H1 (cell line): Measurements from ENCODE around the gene LDHAL6A. TPM values are rescaled to one million over a fixed set of nuclear protein-coding genes. Genes with fewer than 3 reads are reported as not detected.

Experiments used
- CTCF ChIA-PET: fragments of 300-600 bp; sonication (Branson Sonifier 250); formaldehyde crosslinking; loops from one replicate; lab custom pipeline; 2021; ENCODE audit not compliant: partially characterized antibody; lab: Charles Lee
- POLR2A ChIA-PET: fragments of 300-600 bp; sonication (Branson Sonifier 250); formaldehyde crosslinking; loops from one replicate; lab custom pipeline; 2021; ENCODE audit warnings: inconsistent platforms; ENCODE audit not compliant: partially characterized antibody; lab: Charles Lee
- DNase-seq, 2 experiments: peaks; one replicate each; pipeline versions ENCODE4 v3.0.0 to v3.0.0-alpha.2; 2010 to 2022; ENCODE audit warnings: low spot score in 2 of 2, low read depth in 1 of 2, mixed read lengths in 1 of 2
- FAIRE-seq: peaks from 2 replicates; lab custom pipeline; 2011; peaks lifted over from hg19 to GRCh38; lab: Jason Lieb, UNC
- H2AFZ ChIP-seq: 2 replicates; pipeline ENCODE4 v1.8.1; 2012; ENCODE audit warnings: low read length, inconsistent platforms
- H2AK5ac ChIP-seq: 2 replicates; pipeline ENCODE4 v1.6.1; 2013; ENCODE audit warnings: low read depth, low read length
- H2BK120ac ChIP-seq: replicated peaks from 2 replicates; pipeline ENCODE3; 2013; ENCODE audit warnings: low read depth, low read length, inconsistent platforms
- H2BK12ac ChIP-seq: 2 replicates; pipeline ENCODE4 v1.6.1; 2013; ENCODE audit warnings: low read depth, low read length
- H2BK15ac ChIP-seq: 2 replicates; pipeline ENCODE4 v1.6.1; 2013; ENCODE audit warnings: low read length
- H2BK20ac ChIP-seq: 2 replicates; pipeline ENCODE4 v1.6.1; 2013; ENCODE audit warnings: low read length
- H2BK5ac ChIP-seq: 2 replicates; pipeline ENCODE4 v1.6.1; 2013; ENCODE audit warnings: low read depth, low read length
- H3K14ac ChIP-seq: 2 replicates; pipeline ENCODE4 v1.6.1; 2013; ENCODE audit warnings: inconsistent platforms; ENCODE audit not compliant: insufficient read length
- H3K18ac ChIP-seq: 2 replicates; pipeline ENCODE4 v1.6.1; 2013; ENCODE audit warnings: low read length; ENCODE audit errors: extremely low read depth
- H3K23ac ChIP-seq: 2 replicates; pipeline ENCODE4 v1.6.1; 2013; ENCODE audit warnings: inconsistent platforms; ENCODE audit not compliant: insufficient read length
- H3K23me2 ChIP-seq: 2 replicates; pipeline ENCODE4 v1.6.1; 2013; ENCODE audit warnings: low read depth, low read length
- H3K27ac ChIP-seq: 2 replicates; pipeline ENCODE4 v1.6.1; 2011; ENCODE audit warnings: low read depth, low read length, inconsistent platforms
- H3K27me3 ChIP-seq, 4 experiments: replicated peaks in 1 of 4; 1 replicate in 1 of 4; 2 replicates in 3 of 4; pipeline versions ENCODE4 v1.6.1 to v1.8.1; 2011 to 2013; ENCODE audit warnings: low read length in 3 of 4, mild to moderate bottlenecking in 3 of 4, inconsistent platforms in 2 of 4, mixed read lengths in 2 of 4, moderate library complexity in 1 of 4; ENCODE audit not compliant: control insufficient read depth in 3 of 4, insufficient read depth in 3 of 4; ENCODE audit errors: extremely low read depth in 1 of 4
- H3K36me3 ChIP-seq, 4 experiments: 2 replicates each; pipeline versions ENCODE4 v1.6.1 to v1.8.1; 2011 to 2013; ENCODE audit warnings: mild to moderate bottlenecking in 4 of 4, low read length in 3 of 4, moderate library complexity in 2 of 4, control low read depth in 1 of 4, inconsistent platforms in 1 of 4; ENCODE audit not compliant: insufficient read depth in 4 of 4, control insufficient read depth in 2 of 4
- H3K4ac ChIP-seq: replicated peaks from 2 replicates; pipeline ENCODE3; 2013; ENCODE audit warnings: low read length, low read depth, mixed read lengths, inconsistent platforms; ENCODE audit not compliant: insufficient read length
- H3K4me1 ChIP-seq, 4 experiments: replicated peaks in 1 of 4; 1 replicate in 1 of 4; 2 replicates in 3 of 4; pipeline versions ENCODE4 v1.6.1 to v1.8.1; 2011 to 2013; ENCODE audit warnings: low read length in 3 of 4, inconsistent platforms in 2 of 4, mixed read lengths in 1 of 4; ENCODE audit not compliant: insufficient read depth in 4 of 4, control insufficient read depth in 3 of 4
- H3K4me2 ChIP-seq, 2 experiments: 2 replicates each; pipeline versions ENCODE4 v1.6.1 to v1.8.1; 2011 to 2013; ENCODE audit warnings: low read depth in 2 of 2, low read length in 2 of 2, control low read depth in 1 of 2, inconsistent platforms in 1 of 2, mild to moderate bottlenecking in 1 of 2; ENCODE audit not compliant: insufficient read depth in 1 of 2
- H3K4me3 ChIP-seq, 4 experiments: fragments of 200-600, 300-600 bp in 1 of 4; sonication (generic), shearing (Covaris generic), sonication (Bioruptor Twin) in 1 of 4; 2 replicates each; pipeline versions ENCODE4 v1.5.1 to v1.8.1; 2011 to 2016; ENCODE audit warnings: low read length in 4 of 4, low read depth in 3 of 4, control low read depth in 2 of 4, inconsistent platforms in 2 of 4, mild to moderate bottlenecking in 2 of 4, mixed read lengths in 1 of 4, moderate library complexity in 1 of 4; ENCODE audit not compliant: insufficient read depth in 2 of 4; ENCODE audit errors: extremely low read depth in 1 of 4
- H3K56ac ChIP-seq: replicated peaks from 2 replicates; pipeline ENCODE3; 2013; ENCODE audit warnings: low read depth, mild to moderate bottlenecking, mixed read lengths, low read length, inconsistent platforms; ENCODE audit not compliant: insufficient read length
- H3K79me1 ChIP-seq: 2 replicates; pipeline ENCODE4 v1.6.1; 2013; ENCODE audit warnings: low read depth, low read length, control low read depth
- H3K79me2 ChIP-seq, 2 experiments: 2 replicates each; pipeline versions ENCODE4 v1.6.1 to v1.8.1; 2012 to 2013; ENCODE audit warnings: low read length in 2 of 2, mild to moderate bottlenecking in 2 of 2, inconsistent platforms in 1 of 2; ENCODE audit not compliant: insufficient read depth in 2 of 2, control insufficient read depth in 1 of 2
- H3K9ac ChIP-seq, 4 experiments: replicated peaks in 1 of 4; 1 replicate in 1 of 4; 2 replicates in 3 of 4; pipeline versions ENCODE4 v1.6.1 to v1.8.1; 2011 to 2013; ENCODE audit warnings: low read depth in 3 of 4, low read length in 3 of 4, control low read depth in 2 of 4, mild to moderate bottlenecking in 2 of 4, moderate library complexity in 2 of 4, inconsistent platforms in 1 of 4; ENCODE audit errors: extremely low read depth in 1 of 4
- H3K9me3 ChIP-seq, 2 experiments: 2 replicates each; pipeline versions ENCODE4 v1.6.1 to v1.8.1; 2012 to 2013; ENCODE audit warnings: mild to moderate bottlenecking in 2 of 2, moderate library complexity in 2 of 2, control low read depth in 1 of 2, inconsistent platforms in 1 of 2, low read depth in 1 of 2, low read length in 1 of 2, mixed read lengths in 1 of 2; ENCODE audit not compliant: insufficient read depth in 2 of 2
- H4K20me1 ChIP-seq, 2 experiments: replicated peaks in 1 of 2; 2 replicates each; pipeline versions ENCODE3 to v1.8.1; 2011 to 2013; ENCODE audit warnings: inconsistent platforms in 2 of 2, low read length in 2 of 2, mild to moderate bottlenecking in 1 of 2; ENCODE audit not compliant: insufficient read depth in 2 of 2, control insufficient read depth in 1 of 2
- H4K5ac ChIP-seq: 2 replicates; pipeline ENCODE4 v1.6.1; 2013; ENCODE audit warnings: low read length, low read depth, mixed read lengths, inconsistent platforms; ENCODE audit not compliant: insufficient read length
- H4K8ac ChIP-seq: 2 replicates; pipeline ENCODE4 v1.8.0; 2013; ENCODE audit warnings: mild to moderate bottlenecking, moderate library complexity, low read length, inconsistent platforms; ENCODE audit not compliant: insufficient read depth; ENCODE audit errors: extremely low read depth
- H4K91ac ChIP-seq: replicated peaks from 2 replicates; pipeline ENCODE3; 2013; ENCODE audit warnings: low read length, mixed read lengths, inconsistent platforms; ENCODE audit not compliant: insufficient read length
- POLR2A ChIP-seq, 2 experiments: IDR thresholded peaks; 1 replicate in 1 of 2; 2 replicates in 1 of 2; pipeline ENCODE4 v1.6.1; 2011; ENCODE audit warnings: low read depth in 2 of 2, low read length in 2 of 2, mild to moderate bottlenecking in 2 of 2; ENCODE audit errors: control extremely low read depth in 1 of 2
- SUZ12 ChIP-seq: fragments of 200-600 bp; sonication (generic); IDR thresholded peaks from 2 replicates; pipeline ENCODE4 v1.6.1; 2012; ENCODE audit warnings: mild to moderate bottlenecking, inconsistent platforms, low read length, moderate library complexity, mixed read lengths
- WGBS, 2 experiments: shearing (Covaris generic) in 1 of 2; methylation state at CpG; one replicate each; pipeline versions ENCODE4 v1.1.6 to v1.1.7; 2013 to 2015; ENCODE audit warnings: low lambda C conversion rate in 2 of 2, mixed read lengths in 2 of 2, inconsistent platforms in 1 of 2, low coverage in 1 of 2, missing lambda C conversion rate in 1 of 2; ENCODE audit not compliant: insufficient replicate concordance in 2 of 2, insufficient coverage in 1 of 2, insufficient read length in 1 of 2; ENCODE audit errors: extremely low coverage in 1 of 2, missing lambda C conversion rate in 1 of 2; 5-methylcytosine and 5-hydroxymethylcytosine counted together
- polyA plus RNA-seq, 7 experiments: library from polyadenylated mRNA; depleted of rRNA in 3 of 7; stranded (reverse) in 5 of 7; unstranded in 2 of 7; fragments of >200 nt in 5 of 7; fragments of 200-250 nt in 2 of 7; gene quantifications; 1 replicate in 5 of 7; 2 replicates in 1 of 7; 4 replicates in 1 of 7; pipeline versions ENCODE4 v1.2.1 to v1.2.3, GENCODE V29; 2011 to 2013; ENCODE audit warnings: missing spikeins in 2 of 7, mixed read lengths in 2 of 7
- total RNA-seq: library from RNA; stranded (reverse); fragmentation: NEBNext Ultra II Directional; extraction: Animal tissue kit (Norgen Biotek cat#: 25700); gene quantifications from 2 replicates; pipeline ENCODE4 v1.2.1, GENCODE V29; 2021

Gene LDHAL6A
- total and polyA plus RNA-seq, 2 of the 8 experiments (the other 6 are each of a cell fraction or from before 2014, with no cell fraction given), result not detected

GRCh38 chr11:18420067-18420466, 35.6 kb upstream of the LDHAL6A start:
- H3K9ac ChIP-seq, result no peak overlapping the region
- POLR2A ChIA-PET, result no interaction called here
- no peaks in the 10 kb centered on the region for H3K9me3 ChIP-seq
- DNase-seq, result no peak
- H3K23me2 ChIP-seq, result peaks cover 3% of the 10 kb centered on the region; the same call in 1 of the 2 replicates
- H3K4me3 ChIP-seq, result no peak overlapping the region
- no peak overlapping the region for H2BK12ac ChIP-seq
- no peak overlapping the region for H4K5ac ChIP-seq
- H2BK5ac ChIP-seq, result no peak overlapping the region
- H3K36me3 ChIP-seq, result no peaks in the 10 kb centered on the region
- no peaks in the 10 kb centered on the region for H3K4me1 ChIP-seq
- H3K23ac ChIP-seq, result no peak overlapping the region
- no peak overlapping the region for H3K27ac ChIP-seq
- H4K8ac ChIP-seq, result no peak overlapping the region
- H3K56ac ChIP-seq, result no peak overlapping the region
- no peak overlapping the region for H3K14ac ChIP-seq
- WGBS, 2 experiments, result 97% methylated on average over 2 of the region's 2 CpGs; no CpG with 5 or more reads in 1 of the 2 experiments
- no peak for TF ChIP-seq POLR2A (IDR thresholded peaks at IDR 0.05; ENCODE audit: control extremely low read depth in 1 of 2, low read depth in 2 of 2, low read length in 2 of 2)
- no peak for TF ChIP-seq SUZ12
- H3K18ac ChIP-seq, result no peak overlapping the region
- H2BK20ac ChIP-seq, result no peak overlapping the region
- no peak overlapping the region for H2BK15ac ChIP-seq
- no peak for FAIRE-seq
- H4K91ac ChIP-seq, result no peak overlapping the region
- no peaks in the 10 kb centered on the region for H4K20me1 ChIP-seq
- no peak overlapping the region for H2AK5ac ChIP-seq
- no peak overlapping the region for H2AFZ ChIP-seq
- H3K4ac ChIP-seq, result no peak overlapping the region
- H3K79me1 ChIP-seq, result no peaks in the 10 kb centered on the region
- H2BK120ac ChIP-seq, result no peak overlapping the region
- CTCF ChIA-PET, result no interaction called here
- no peaks in the 10 kb centered on the region for H3K79me2 ChIP-seq
- H3K4me2 ChIP-seq, result no peak overlapping the region
- H3K27me3 ChIP-seq, result no peaks in the 10 kb centered on the region
